GM21381 (cell line): ENCODE data around the gene TMEM132A.

ENCODE experiments used
- ATAC-seq: cut with Tn5 transposase; IDR thresholded peaks from one replicate; pipeline ENCODE4 v1.9.1; 2021; ENCODE audit warnings: mild to moderate bottlenecking, moderate library complexity; ENCODE audit not compliant: unreplicated experiment

TMEM132A gene

GRCh38 chr11:60984149-60984548 is 59.9 kb downstream of the TMEM132A start:
- ATAC-seq = no peak

- no peak for ATAC-seq
These were observed 60.4 kb downstream of the TMEM132A start for GRCh38 chr11:60984636-60985035.

GRCh38 chr11:60985501-60985900 is 61.2 kb downstream of the TMEM132A start:
- no peak for ATAC-seq

GRCh38 chr11:60985991-60986915 is 62.0 kb downstream of the TMEM132A start:
- ATAC-seq = no peak
